Vagina (tissue), 2 donors: Measurements from ENCODE around the gene CNGB1. TPM values are rescaled to one million over a fixed set of nuclear protein-coding genes. Genes with fewer than 3 reads are reported as not detected.
"Not testable (repeated sequence)": the region's sequence is repeated elsewhere in the genome, so short reads cannot be mapped to it uniquely, and the experiment has no call there.

Experiments used
- DNase-seq, 2 donors: peaks; one replicate each; pipeline ENCODE4 v3.0.0-alpha.2; 2017; ENCODE audit errors: extremely low spot score in 2 of 2
- H3K27ac ChIP-seq: fragments of 200-600 bp; sonication (generic); one replicate; pipeline ENCODE4 v1.5.1; 2019
- H3K27me3 ChIP-seq: fragments of 200-600 bp; sonication (generic); one replicate; pipeline ENCODE4 v1.5.1; 2019
- H3K36me3 ChIP-seq, 2 donors: fragments of 200-600 bp; sonication (generic); one replicate each; pipeline ENCODE4 v1.5.1; 2017 to 2019
- H3K4me1 ChIP-seq: fragments of 200-600 bp; sonication (generic); one replicate; pipeline ENCODE4 v1.5.1; 2019
- H3K4me3 ChIP-seq, 2 donors: fragments of 200-600 bp; sonication (generic); 1 replicate in 1 of 2; 2 replicates in 1 of 2; pipeline ENCODE4 v1.5.1; 2016 to 2019
- H3K9me3 ChIP-seq: fragments of 200-600 bp; sonication (generic); one replicate; pipeline ENCODE4 v1.5.1; 2019
- CTCF ChIP-seq, 3 experiments: fragments of 450-650 bp in 2 of 3; fragments of 200-600 bp in 1 of 3; sonication (generic) in 1 of 3; IDR thresholded peaks; one replicate each; pipeline ENCODE4 v1.5.1; 2017 to 2019; ENCODE audit warnings: antibody characterized with exemption in 3 of 3, mild to moderate bottlenecking in 2 of 3, moderate library complexity in 2 of 3
- POLR2A ChIP-seq, 2 donors: fragments of 450-650 bp; IDR thresholded peaks; one replicate each; pipeline ENCODE4 v1.6.1; 2017; ENCODE audit warnings: antibody characterized with exemption in 2 of 2, mild to moderate bottlenecking in 2 of 2, moderate library complexity in 2 of 2
- POLR2AphosphoS5 ChIP-seq, 2 donors: sonication (generic); formaldehyde crosslinking; IDR thresholded peaks; one replicate each; pipeline ENCODE4 v1.9.0; 2017; ENCODE audit warnings: antibody characterized with exemption in 2 of 2, mild to moderate bottlenecking in 2 of 2, low read depth in 1 of 2; ENCODE audit not compliant: insufficient read depth in 1 of 2
- intact Hi-C: fragments of 100-400 bp; cut with DNase I; formaldehyde crosslinking; loops from one replicate; pipeline ENCODE4 v1.15.1; 2023
- total RNA-seq: library from RNA; depleted of rRNA; stranded (reverse); fragments of >200 nt; gene quantifications from one replicate; pipeline ENCODE4 v1.2.3, GENCODE V29; 2016

Gene CNGB1
- total RNA-seq, 1 donor from 2014 or later, result not detected

- TF ChIP-seq POLR2AphosphoS5 (IDR thresholded peaks at IDR 0.05; ENCODE audit: insufficient read depth in 1 of 2, low read depth in 1 of 2), result no peak
- no peak for TF ChIP-seq POLR2A (IDR thresholded peaks at IDR 0.05)
- TF ChIP-seq CTCF (IDR thresholded peaks at IDR 0.05), result no peak
- no peaks in the 10 kb centered on the region for H3K36me3 ChIP-seq
- no peaks in the 10 kb centered on the region for H3K4me1 ChIP-seq
- no peaks in the 10 kb centered on the region for H3K9me3 ChIP-seq
- no peaks in the 10 kb centered on the region for H3K27me3 ChIP-seq
- no peak for DNase-seq
- no peak overlapping the region for H3K4me3 ChIP-seq
- no peak overlapping the region for H3K27ac ChIP-seq
- intact Hi-C loops, result no loop called here
Observed at GRCh38 chr16:57838161-57838560, 132.8 kb downstream of the CNGB1 start.

- no peaks in the 10 kb centered on the region for H3K27me3 ChIP-seq
- H3K4me3 ChIP-seq, result no peak overlapping the region
- no peak for DNase-seq
- H3K4me1 ChIP-seq, result no peaks in the 10 kb centered on the region
- no peak overlapping the region for H3K27ac ChIP-seq
- intact Hi-C loops, result no loop called here
- TF ChIP-seq CTCF (IDR thresholded peaks at IDR 0.05), result no peak
- no peak for TF ChIP-seq POLR2A (IDR thresholded peaks at IDR 0.05)
- TF ChIP-seq POLR2AphosphoS5 (IDR thresholded peaks at IDR 0.05; ENCODE audit: insufficient read depth in 1 of 2, low read depth in 1 of 2), result no peak
- H3K36me3 ChIP-seq, result no peaks in the 10 kb centered on the region
- no peaks in the 10 kb centered on the region for H3K9me3 ChIP-seq
Observed at GRCh38 chr16:57837305-57838125, 133.4 kb downstream of the CNGB1 start.

GRCh38 chr16:57835439-57835838, 135.5 kb downstream of the CNGB1 start:
- H3K36me3 ChIP-seq, H3K9me3 ChIP-seq, DNase-seq, H3K4me1 ChIP-seq, H3K27ac ChIP-seq, H3K27me3 ChIP-seq, H3K4me3 ChIP-seq, intact Hi-C loops: not testable (repeated sequence)

- Histone ChIP-seq H3K27me3 (no peaks in the 10 kb centered on the region), H3K27ac (no peak overlapping the region), H3K4me3 (no peak overlapping the region), H3K36me3 (no peaks in the 10 kb centered on the region), H3K9me3 (no peaks in the 10 kb centered on the region), H3K4me1 (no peaks in the 10 kb centered on the region)
- TF ChIP-seq POLR2AphosphoS5 (IDR thresholded peaks at IDR 0.05; ENCODE audit: insufficient read depth in 1 of 2, low read depth in 1 of 2) (peak in 1 of 2 donors; percentile 4), CTCF (IDR thresholded peaks at IDR 0.05) (no peak)
- intact Hi-C loops, result no loop called here
- DNase-seq, result no peak
Observed at GRCh38 chr16:57834936-57835335, 136.0 kb downstream of the CNGB1 start.

Other genes with a start within 250 kb of the CNGB1 start
- gene KATNB1, start 235.4 kb downstream of the CNGB1 start, total RNA-seq, result 23.6 TPM
- 36.8 TPM for gene KIFC3, start 168.6 kb downstream of the CNGB1 start, total RNA-seq
- gene ZNF319, start 29.5 kb upstream of the CNGB1 start, total RNA-seq, result 7.9 TPM
- gene USB1, start 30.3 kb upstream of the CNGB1 start, total RNA-seq, result 44.2 TPM
- gene MMP15, start 54.6 kb upstream of the CNGB1 start, total RNA-seq, result 2.9 TPM
- gene CFAP20, start 158.3 kb upstream of the CNGB1 start, total RNA-seq, result 72.7 TPM
- gene CSNK2A2, start 227.0 kb upstream of the CNGB1 start, total RNA-seq, result 28.5 TPM